HL-60 (cell line): ENCODE data around the gene GP1BA.

Experiments
- DNase-seq, 2 experiments: peaks; one replicate each; pipeline ENCODE4 v3.0.0-alpha.2; 2010 to 2020; ENCODE audit warnings: low read depth in 1 of 2, low spot score in 1 of 2
- H3K27ac ChIP-seq: fragments of 250-450 bp; sonication (Bioruptor Pico); replicated peaks from 2 replicates; pipeline ENCODE4 v1.5.1; 2020; ENCODE audit warnings: mild to moderate bottlenecking, moderate library complexity
- H3K27me3 ChIP-seq: fragments of 250-450 bp; sonication (Bioruptor Pico); 2 replicates; pipeline ENCODE4 v1.5.1; 2021; ENCODE audit warnings: mild to moderate bottlenecking, moderate library complexity; ENCODE audit not compliant: insufficient read depth, poor library complexity, severe bottlenecking
- H3K4me3 ChIP-seq: replicated peaks from 2 replicates; pipeline ENCODE4 v1.5.1; 2011; ENCODE audit warnings: mild to moderate bottlenecking, control low read depth, low read length; ENCODE audit not compliant: insufficient read depth
- GABPA ChIP-seq: IDR thresholded peaks from 2 replicates; pipeline ENCODE4 v1.6.1; 2012; ENCODE audit warnings: low read depth
- POLR2AphosphoS5 ChIP-seq: IDR thresholded peaks from 2 replicates; pipeline ENCODE4 v1.6.1; 2012; ENCODE audit warnings: low read depth
- REST ChIP-seq: IDR thresholded peaks from 2 replicates; pipeline ENCODE4 v1.6.1; 2012; ENCODE audit warnings: low read depth; ENCODE audit not compliant: insufficient replicate concordance
- SPI1 ChIP-seq: IDR thresholded peaks from 2 replicates; pipeline ENCODE4 v1.6.1; 2012; ENCODE audit warnings: low read depth, mild to moderate bottlenecking, borderline replicate concordance
- TF ChIP-seq, protein P1 (sequence below): IDR thresholded peaks from one replicate; pipeline ENCODE4 v1.5.1; 2011; ENCODE audit warnings: low read length, control low read depth, inconsistent platforms; ENCODE audit not compliant: insufficient read depth

GP1BA gene

DNA sequence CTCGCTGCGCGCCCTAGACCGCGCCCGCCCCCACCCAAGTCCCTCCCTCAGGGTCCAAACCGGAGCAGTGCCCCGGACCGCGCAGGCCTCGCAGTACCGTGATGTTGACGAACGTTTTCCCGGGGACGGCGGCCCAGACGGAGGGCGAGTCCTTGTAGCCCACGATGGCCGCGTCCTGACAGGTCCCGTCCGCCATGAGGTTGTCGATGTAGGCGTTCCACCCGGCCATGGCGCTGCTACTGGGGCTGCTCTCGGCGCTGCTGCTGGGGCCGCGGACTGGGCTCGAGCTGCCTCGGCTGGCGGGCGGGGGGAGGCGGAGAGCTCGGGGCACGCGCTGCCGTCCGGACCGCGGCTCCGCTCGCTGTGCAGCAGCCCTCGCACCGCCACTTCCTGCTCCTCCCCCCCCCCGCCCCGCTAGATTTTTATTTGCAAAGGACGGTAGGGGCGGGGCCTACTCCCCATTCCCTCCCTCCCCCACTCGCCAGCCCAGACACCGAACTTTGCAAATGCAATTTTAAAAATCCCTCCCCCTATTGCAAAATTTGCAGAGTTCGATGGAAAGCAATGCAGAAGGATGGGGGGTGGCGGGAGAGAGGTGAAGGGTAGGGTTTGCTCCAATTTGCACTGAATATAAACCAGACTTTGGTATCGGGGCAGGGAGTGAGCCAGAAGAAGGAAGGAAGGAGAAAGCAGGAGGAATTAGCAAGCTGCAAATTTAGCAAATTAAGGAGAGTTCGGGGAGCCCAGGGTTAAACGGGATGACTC is 16.3 kb downstream of the GP1BA start, which contains the start of gene PFN1:
PFN1 (minus strand) TSS at position 365 of the 765 bp plus-strand sequence; CDS start at position 229, 136 bp downstream.
- H3K27me3 ChIP-seq = no peaks in the 10 kb centered on the region
- peak; percentile 69 to 89 for DNase-seq

GRCh38 chr17:4948931-4949320 is 16.8 kb downstream of the GP1BA start:
- peak overlapping the region; percentile 98 for H3K27ac ChIP-seq
- DNase-seq = peak in 1 of 2 experiments; percentile 68
- H3K27me3 ChIP-seq = no peaks in the 10 kb centered on the region
- H3K4me3 ChIP-seq = peak overlapping the region; percentile 43
- TF ChIP-seq, protein P1, sequence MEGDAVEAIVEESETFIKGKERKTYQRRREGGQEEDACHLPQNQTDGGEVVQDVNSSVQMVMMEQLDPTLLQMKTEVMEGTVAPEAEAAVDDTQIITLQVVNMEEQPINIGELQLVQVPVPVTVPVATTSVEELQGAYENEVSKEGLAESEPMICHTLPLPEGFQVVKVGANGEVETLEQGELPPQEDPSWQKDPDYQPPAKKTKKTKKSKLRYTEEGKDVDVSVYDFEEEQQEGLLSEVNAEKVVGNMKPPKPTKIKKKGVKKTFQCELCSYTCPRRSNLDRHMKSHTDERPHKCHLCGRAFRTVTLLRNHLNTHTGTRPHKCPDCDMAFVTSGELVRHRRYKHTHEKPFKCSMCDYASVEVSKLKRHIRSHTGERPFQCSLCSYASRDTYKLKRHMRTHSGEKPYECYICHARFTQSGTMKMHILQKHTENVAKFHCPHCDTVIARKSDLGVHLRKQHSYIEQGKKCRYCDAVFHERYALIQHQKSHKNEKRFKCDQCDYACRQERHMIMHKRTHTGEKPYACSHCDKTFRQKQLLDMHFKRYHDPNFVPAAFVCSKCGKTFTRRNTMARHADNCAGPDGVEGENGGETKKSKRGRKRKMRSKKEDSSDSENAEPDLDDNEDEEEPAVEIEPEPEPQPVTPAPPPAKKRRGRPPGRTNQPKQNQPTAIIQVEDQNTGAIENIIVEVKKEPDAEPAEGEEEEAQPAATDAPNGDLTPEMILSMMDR = no peak
- TF ChIP-seq SPI1 (no peak), REST (no peak), POLR2AphosphoS5 (no peak), GABPA (no peak)

More for the DNA sequence above, 16.3 kb downstream of the GP1BA start, which contains the start of gene PFN1:
- peak within 1 kb of the TSS; percentile 67 for H3K4me3 ChIP-seq
- TF ChIP-seq GABPA (peak; percentile 38), REST (no peak), SPI1 (no peak), POLR2AphosphoS5 (peak; percentile 88)
- TF ChIP-seq, protein P1 = no peak
- peak within 1 kb of the TSS; percentile 98 for H3K27ac ChIP-seq

GRCh38 chr17:4949321-4950074 is 17.4 kb downstream of the GP1BA start:
- Histone ChIP-seq H3K27ac (peak overlapping the region; percentile 98), H3K4me3 (peak overlapping the region; percentile 43), H3K27me3 (no peaks in the 10 kb centered on the region)
- peak; percentile 63 to 71 for DNase-seq
- TF ChIP-seq POLR2AphosphoS5 (no peak; the same call in 1 of the 2 replicates), SPI1 (no peak), GABPA (no peak)

GRCh38 chr17:4950075-4950745 is 18.1 kb downstream of the GP1BA start:
- Histone ChIP-seq H3K4me3 (peak overlapping the region; percentile 41), H3K27ac (peak overlapping the region; percentile 98), H3K27me3 (no peaks in the 10 kb centered on the region)
- TF ChIP-seq, protein P1 = no peak
- TF ChIP-seq POLR2AphosphoS5 = peak; percentile 6; the same call in 1 of the 2 replicates
- peak in 1 of 2 experiments; percentile 23 for DNase-seq
